HL-60 (cell line): ENCODE results near the gene PPP1R3C.

Source experiments
- DNase-seq, 2 experiments: peaks; one replicate each; pipeline ENCODE4 v3.0.0-alpha.2; 2010 to 2020; ENCODE audit warnings: low read depth in 1 of 2, low spot score in 1 of 2
- H3K27ac ChIP-seq: fragments of 250-450 bp; sonication (Bioruptor Pico); replicated peaks from 2 replicates; pipeline ENCODE4 v1.5.1; 2020; ENCODE audit warnings: mild to moderate bottlenecking, moderate library complexity
- H3K27me3 ChIP-seq: fragments of 250-450 bp; sonication (Bioruptor Pico); 2 replicates; pipeline ENCODE4 v1.5.1; 2021; ENCODE audit warnings: mild to moderate bottlenecking, moderate library complexity; ENCODE audit not compliant: insufficient read depth, poor library complexity, severe bottlenecking
- H3K4me3 ChIP-seq: replicated peaks from 2 replicates; pipeline ENCODE4 v1.5.1; 2011; ENCODE audit warnings: mild to moderate bottlenecking, control low read depth, low read length; ENCODE audit not compliant: insufficient read depth
- CTCF ChIP-seq: IDR thresholded peaks from one replicate; pipeline ENCODE4 v1.5.1; 2011; ENCODE audit warnings: low read length, control low read depth, inconsistent platforms; ENCODE audit not compliant: insufficient read depth
- GABPA ChIP-seq: IDR thresholded peaks from 2 replicates; pipeline ENCODE4 v1.6.1; 2012; ENCODE audit warnings: low read depth
- POLR2AphosphoS5 ChIP-seq: IDR thresholded peaks from 2 replicates; pipeline ENCODE4 v1.6.1; 2012; ENCODE audit warnings: low read depth
- REST ChIP-seq: IDR thresholded peaks from 2 replicates; pipeline ENCODE4 v1.6.1; 2012; ENCODE audit warnings: low read depth; ENCODE audit not compliant: insufficient replicate concordance
- SPI1 ChIP-seq: IDR thresholded peaks from 2 replicates; pipeline ENCODE4 v1.6.1; 2012; ENCODE audit warnings: low read depth, mild to moderate bottlenecking, borderline replicate concordance

Gene PPP1R3C

GRCh38 chr10:91598211-91598977, 34.5 kb downstream of the PPP1R3C start:
- TF ChIP-seq CTCF, result no peak
- TF ChIP-seq POLR2AphosphoS5, result no peak
- TF ChIP-seq REST, result no peak
- TF ChIP-seq SPI1, result no peak
- no peak for TF ChIP-seq GABPA
- Histone ChIP-seq H3K27ac (no peak overlapping the region), H3K4me3 (no peak overlapping the region), H3K27me3 (peaks cover 6% of the 10 kb centered on the region)
- no peak for DNase-seq

GRCh38 chr10:91597197-91597881, 35.5 kb downstream of the PPP1R3C start:
- TF ChIP-seq POLR2AphosphoS5 (no peak), CTCF (no peak), SPI1 (no peak), GABPA (no peak), REST (no peak)
- no peak for DNase-seq
- no peak overlapping the region for H3K4me3 ChIP-seq
- peaks cover 6% of the 10 kb centered on the region for H3K27me3 ChIP-seq
- no peak overlapping the region for H3K27ac ChIP-seq

GRCh38 chr10:91596825-91597196, 36.1 kb downstream of the PPP1R3C start:
- DNase-seq, result no peak
- H3K27ac ChIP-seq, result no peak overlapping the region
- H3K4me3 ChIP-seq, result no peak overlapping the region
- peaks cover 6% of the 10 kb centered on the region for H3K27me3 ChIP-seq
- TF ChIP-seq REST (no peak), GABPA (no peak), CTCF (no peak), SPI1 (no peak), POLR2AphosphoS5 (no peak)
